ENCODE measurements around the gene SLC16A12.

Gene SLC16A12

DNA sequence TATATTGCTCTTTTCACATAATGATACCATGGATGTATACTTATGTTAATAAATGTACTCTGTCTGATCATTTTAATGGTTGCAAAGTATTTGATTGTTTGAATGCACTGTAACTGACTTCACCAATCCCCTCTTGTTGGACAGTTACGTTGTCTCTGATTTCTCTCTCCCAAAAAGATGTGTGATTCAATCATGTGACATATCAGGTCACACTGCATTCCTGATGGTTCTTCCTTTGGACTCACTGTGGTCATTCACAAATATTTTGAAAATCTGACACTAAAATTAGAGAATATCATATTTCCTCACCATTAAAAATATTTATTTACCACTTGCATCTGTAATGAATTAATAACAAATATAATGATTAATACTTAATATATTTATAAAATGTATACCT lies 22.2 kb downstream of the SLC16A12 start:
- no peaks in the 10 kb centered on the region for H4K20me1 ChIP-seq (ENCODE audit: insufficient read depth, low read length)
- no peaks in the 10 kb centered on the region for H3K79me2 ChIP-seq (ENCODE audit: insufficient read depth, low read length)
- H3K4me1 ChIP-seq (ENCODE audit: insufficient read depth, low read length, severe bottlenecking) = no peaks in the 10 kb centered on the region
- no peak overlapping the region for H3K4me3 ChIP-seq (ENCODE audit: low read depth, low read length, poor library complexity, severe bottlenecking)
- H3K4me2 ChIP-seq (ENCODE audit: low read length) = no peak overlapping the region
- no peak overlapping the region for H3K27ac ChIP-seq (ENCODE audit: low read depth, low read length, poor library complexity, severe bottlenecking)
- no peaks in the 10 kb centered on the region for H3K36me3 ChIP-seq (ENCODE audit: insufficient read depth, low read length)
- H3K9me3 ChIP-seq (ENCODE audit: low read length) = no peaks in the 10 kb centered on the region
- H3K9ac ChIP-seq (ENCODE audit: low read length) = no peak overlapping the region
- TF ChIP-seq EZH2 (IDR thresholded peaks at IDR 0.05; ENCODE audit: borderline replicate concordance, low read length) (no peak), CTCF (IDR thresholded peaks at IDR 0.05; ENCODE audit: low read length) (no peak)
- no peaks in the 10 kb centered on the region for H3K27me3 ChIP-seq (ENCODE audit: insufficient read depth, low read length)
- no peaks in the 10 kb centered on the region for H3K9me2 ChIP-seq (ENCODE audit: low read depth, low read length)
- H3F3A ChIP-seq (ENCODE audit: insufficient read depth, low read length) = no peaks in the 10 kb centered on the region
- no peak overlapping the region for H2AFZ ChIP-seq (ENCODE audit: low read length)

GRCh38 chr10:89505640-89506275 lies 29.6 kb downstream of the SLC16A12 start:
- Histone ChIP-seq H3K9ac (ENCODE audit: low read length) (no peak overlapping the region), H3K4me1 (ENCODE audit: insufficient read depth, low read length, severe bottlenecking) (no peaks in the 10 kb centered on the region), H3K79me2 (ENCODE audit: insufficient read depth, low read length) (no peaks in the 10 kb centered on the region), H3K27me3 (ENCODE audit: insufficient read depth, low read length) (no peaks in the 10 kb centered on the region), H3K4me2 (ENCODE audit: low read length) (no peak overlapping the region), H3K27ac (ENCODE audit: low read depth, low read length, poor library complexity, severe bottlenecking) (no peak overlapping the region), H3K4me3 (ENCODE audit: low read depth, low read length, poor library complexity, severe bottlenecking) (no peak overlapping the region), H3K9me2 (ENCODE audit: low read depth, low read length) (no peaks in the 10 kb centered on the region), H2AFZ (ENCODE audit: low read length) (no peak overlapping the region), H4K20me1 (ENCODE audit: insufficient read depth, low read length) (no peaks in the 10 kb centered on the region), H3K36me3 (ENCODE audit: insufficient read depth, low read length) (no peaks in the 10 kb centered on the region), H3K9me3 (ENCODE audit: low read length) (no peaks in the 10 kb centered on the region), H3F3A (ENCODE audit: insufficient read depth, low read length) (no peaks in the 10 kb centered on the region)
- no peak for TF ChIP-seq EZH2 (IDR thresholded peaks at IDR 0.05; ENCODE audit: borderline replicate concordance, low read length)
- TF ChIP-seq CTCF (IDR thresholded peaks at IDR 0.05; ENCODE audit: low read length) = no peak

DNA sequence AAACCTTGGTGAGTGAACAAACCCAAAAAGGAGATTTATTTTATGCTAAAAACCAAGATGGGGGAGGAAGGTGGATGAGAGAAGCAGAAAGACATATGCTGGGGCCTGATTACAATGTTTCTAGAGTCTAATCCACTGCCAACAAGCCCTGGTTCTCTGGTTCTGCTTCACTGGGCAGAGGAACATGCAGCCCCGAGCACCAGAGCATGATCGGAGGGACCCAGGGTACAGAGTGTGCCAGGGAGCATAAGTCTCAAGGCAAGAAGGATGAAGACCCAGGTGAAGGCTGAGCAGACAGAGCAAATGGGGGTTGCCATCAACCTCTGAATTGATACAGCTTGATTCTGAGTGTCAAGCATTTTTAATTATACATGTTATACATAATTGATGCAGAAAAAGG lies 30.7 kb downstream of the SLC16A12 start:
- H3K4me3 ChIP-seq (ENCODE audit: low read depth, low read length, poor library complexity, severe bottlenecking) = no peak overlapping the region
- no peaks in the 10 kb centered on the region for H3K9me2 ChIP-seq (ENCODE audit: low read depth, low read length)
- H3F3A ChIP-seq (ENCODE audit: insufficient read depth, low read length) = no peaks in the 10 kb centered on the region
- H3K9me3 ChIP-seq (ENCODE audit: low read length) = no peaks in the 10 kb centered on the region
- no peaks in the 10 kb centered on the region for H3K27me3 ChIP-seq (ENCODE audit: insufficient read depth, low read length)
- no peaks in the 10 kb centered on the region for H3K4me1 ChIP-seq (ENCODE audit: insufficient read depth, low read length, severe bottlenecking)
- H3K9ac ChIP-seq (ENCODE audit: low read length) = no peak overlapping the region
- no peak overlapping the region for H2AFZ ChIP-seq (ENCODE audit: low read length)
- no peaks in the 10 kb centered on the region for H3K36me3 ChIP-seq (ENCODE audit: insufficient read depth, low read length)
- H3K27ac ChIP-seq (ENCODE audit: low read depth, low read length, poor library complexity, severe bottlenecking) = no peak overlapping the region
- no peak overlapping the region for H3K4me2 ChIP-seq (ENCODE audit: low read length)
- no peaks in the 10 kb centered on the region for H3K79me2 ChIP-seq (ENCODE audit: insufficient read depth, low read length)
- TF ChIP-seq CTCF (IDR thresholded peaks at IDR 0.05; ENCODE audit: low read length) (no peak), EZH2 (IDR thresholded peaks at IDR 0.05; ENCODE audit: borderline replicate concordance, low read length) (no peak)
- no peaks in the 10 kb centered on the region for H4K20me1 ChIP-seq (ENCODE audit: insufficient read depth, low read length)

Measured in OCI-LY1 (cell line).